ENCODE data around the gene FUCA1.

DNA sequence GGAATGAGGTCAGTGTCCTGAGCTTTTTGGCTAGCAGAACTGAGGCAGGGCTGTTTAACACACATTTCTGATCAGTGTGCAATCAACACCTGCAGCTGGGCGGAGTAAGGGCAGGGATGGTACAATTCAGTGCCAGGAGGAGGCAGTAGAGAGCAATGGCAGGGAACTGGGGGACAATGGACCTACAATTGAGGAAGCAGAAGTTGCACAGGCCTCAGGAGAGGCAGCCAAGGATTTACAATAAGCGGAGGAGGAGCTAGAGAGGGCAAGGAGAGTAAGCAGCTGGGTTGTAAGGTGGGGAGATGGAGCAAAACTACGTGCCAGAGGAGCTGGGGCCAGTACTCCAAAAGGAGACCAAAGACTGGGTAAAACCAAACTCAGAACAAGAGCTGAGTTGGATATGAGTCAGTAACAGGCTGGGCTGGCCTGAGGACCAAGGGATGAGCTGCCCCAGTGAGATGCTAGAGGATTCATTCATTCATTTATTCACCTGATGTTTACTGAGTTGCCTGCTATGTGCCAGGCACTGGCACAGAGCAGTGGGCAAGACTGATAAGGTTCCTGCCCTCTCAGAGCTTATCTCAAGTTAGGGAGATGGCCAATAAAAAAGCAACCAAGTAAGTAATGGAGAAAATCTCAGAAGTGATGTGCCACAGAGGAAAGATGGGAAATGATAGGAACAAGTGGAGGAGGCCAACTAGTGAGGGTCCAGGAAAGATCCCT lies 57.1 kb downstream of the FUCA1 start:
- no peak for TF ChIP-seq POLR2A (IDR thresholded peaks at IDR 0.05; ENCODE audit: low read depth, low read length)
- no peak for TF ChIP-seq POLR2AphosphoS5 (IDR thresholded peaks at IDR 0.05; ENCODE audit: low read depth, low read length)
- no peak for TF ChIP-seq TAF1 (IDR thresholded peaks at IDR 0.05; ENCODE audit: borderline replicate concordance, low read depth, low read length)

Data from GM12892 (cell line).